GM23248 (cell line): Measurements from ENCODE around the gene LPAR1. TPM values are rescaled to one million over a fixed set of nuclear protein-coding genes. Genes with fewer than 3 reads are reported as not detected.

Experiments
- DNase-seq: peaks from one replicate; pipeline ENCODE4 v3.0.0-alpha.2; 2015
- H2AFZ ChIP-seq: fragments of 200-600 bp; sonication (generic); 2 replicates; pipeline ENCODE4 v1.6.1; 2016; ENCODE audit warnings: antibody characterized with exemption
- H3F3A ChIP-seq: fragments of 200-600 bp; sonication (generic); 2 replicates; pipeline ENCODE4 v1.6.1; 2016; ENCODE audit warnings: mild to moderate bottlenecking, antibody characterized with exemption, mixed run types; ENCODE audit not compliant: insufficient read depth
- H3K27ac ChIP-seq: fragments of 200-600 bp; sonication (generic); 2 replicates; pipeline ENCODE4 v1.5.1; 2016; ENCODE audit warnings: mild to moderate bottlenecking
- H3K27me3 ChIP-seq: fragments of 200-600 bp; sonication (generic); replicated peaks from 2 replicates; pipeline ENCODE4 v1.6.1; 2016; ENCODE audit warnings: mild to moderate bottlenecking; ENCODE audit not compliant: insufficient read depth
- H3K36me3 ChIP-seq: fragments of 200-600 bp; sonication (generic); 2 replicates; pipeline ENCODE4 v1.6.1; 2016; ENCODE audit warnings: low read depth, mild to moderate bottlenecking
- H3K4me1 ChIP-seq: fragments of 200-600 bp; sonication (generic); 2 replicates; pipeline ENCODE4 v1.6.1; 2016; ENCODE audit warnings: mild to moderate bottlenecking; ENCODE audit not compliant: insufficient read depth
- H3K4me2 ChIP-seq: fragments of 200-600 bp; sonication (generic); one replicate; pipeline ENCODE4 v1.6.1; 2016; ENCODE audit warnings: mild to moderate bottlenecking; ENCODE audit not compliant: unreplicated experiment
- H3K4me3 ChIP-seq: fragments of 200-600 bp; sonication (generic); 2 replicates; pipeline ENCODE4 v1.5.1; 2016; ENCODE audit warnings: mild to moderate bottlenecking
- H3K79me2 ChIP-seq: fragments of 200-600 bp; sonication (generic); 2 replicates; pipeline ENCODE4 v1.6.1; 2016; ENCODE audit warnings: mild to moderate bottlenecking; ENCODE audit not compliant: insufficient read depth
- H3K9ac ChIP-seq: fragments of 200-600 bp; sonication (generic); 2 replicates; pipeline ENCODE4 v1.6.1; 2016; ENCODE audit warnings: mild to moderate bottlenecking
- H3K9me2 ChIP-seq: fragments of 200-600 bp; sonication (generic); 2 replicates; pipeline ENCODE4 v1.6.1; 2016; ENCODE audit warnings: mixed run types, mild to moderate bottlenecking, moderate library complexity; ENCODE audit not compliant: insufficient read depth
- H3K9me3 ChIP-seq: fragments of 200-600 bp; sonication (generic); one replicate; pipeline ENCODE4 v1.6.1; 2017; ENCODE audit warnings: low read depth
- H4K20me1 ChIP-seq: fragments of 200-600 bp; sonication (generic); 2 replicates; pipeline ENCODE4 v1.6.0; 2016; ENCODE audit not compliant: insufficient read depth
- EZH2 ChIP-seq: fragments of 200-600 bp; sonication (generic); IDR thresholded peaks from 2 replicates; pipeline ENCODE4 v1.6.1; 2018; ENCODE audit warnings: antibody characterized with exemption, mild to moderate bottlenecking; ENCODE audit not compliant: insufficient read depth, poor library complexity, severe bottlenecking
- EZH2phosphoT487 ChIP-seq: fragments of 200-600 bp; sonication (generic); IDR thresholded peaks from 2 replicates; pipeline ENCODE4 v1.6.1; 2018; ENCODE audit warnings: antibody characterized with exemption, moderate library complexity, mild to moderate bottlenecking, low read depth; ENCODE audit not compliant: insufficient read depth
- WGBS, 2 experiments: methylation state at CpG; one replicate each; pipeline ENCODE4 v1.1.6; 2015 to 2017; ENCODE audit warnings: low lambda C conversion rate in 2 of 2, low coverage in 1 of 2; ENCODE audit errors: missing lambda C conversion rate in 2 of 2; 5-methylcytosine and 5-hydroxymethylcytosine counted together
- in situ Hi-C: fragments of 300-500 bp; cut with MboI; formaldehyde crosslinking; loops from 2 replicates; pipeline ENCODE4 v1.15.0; 2020
- polyA plus RNA-seq: library from polyadenylated mRNA; unstranded; fragments of >200 nt; fragmentation: Nextera tagmentation; extraction: Ambion mirVana; gene quantifications from 2 replicates; pipeline ENCODE4 v1.2.1, GENCODE V29; 2016
- total RNA-seq: library from RNA; depleted of rRNA; stranded (reverse); fragments of >200 nt; shearing (Covaris generic); gene quantifications from 2 replicates; pipeline ENCODE4 v1.2.3, GENCODE V29; 2014

Gene LPAR1
- total and polyA plus RNA-seq, 2 experiments from 2014 or later, result 40.1 to 90.8 TPM

GRCh38 chr9:110897943-110898342 is 140.3 kb downstream of the LPAR1 start:
- Histone ChIP-seq H3K9me2 (no peaks in the 10 kb centered on the region), H3K9ac (no peak overlapping the region), H2AFZ (no peak overlapping the region), H3K79me2 (peaks cover 93% of the 10 kb centered on the region), H3K4me1 (peaks cover 42% of the 10 kb centered on the region), H3K4me3 (no peak overlapping the region), H3K9me3 (no peaks in the 10 kb centered on the region), H3F3A (peaks cover 26% of the 10 kb centered on the region), H3K36me3 (0 out of 2 replicates have a peak, but pooled peaks cover 3% of the 10 kb centered on the region), H3K4me2 (peak overlapping the region; percentile 6), H4K20me1 (no peaks in the 10 kb centered on the region), H3K27ac (peak overlapping the region; percentile 38), H3K27me3 (no peaks in the 10 kb centered on the region)
- peak; percentile 57 for DNase-seq
- 51 to 59% methylated on average over 1 of the region's 1 CpG for WGBS, 2 experiments
- no peak for TF ChIP-seq EZH2
- no peak for TF ChIP-seq EZH2phosphoT487
- in situ Hi-C loops, result no loop called here

GRCh38 chr9:110895147-110895905 is 142.9 kb downstream of the LPAR1 start:
- Histone ChIP-seq H3K4me3 (no peak overlapping the region), H3K9me2 (no peaks in the 10 kb centered on the region), H3K79me2 (peaks cover 84% of the 10 kb centered on the region), H3K27me3 (no peaks in the 10 kb centered on the region), H3K36me3 (0 out of 2 replicates have a peak, but pooled peaks cover 3% of the 10 kb centered on the region), H3F3A (peaks cover 43% of the 10 kb centered on the region), H3K27ac (no peak overlapping the region), H3K9ac (no peak overlapping the region), H4K20me1 (no peaks in the 10 kb centered on the region), H3K9me3 (no peaks in the 10 kb centered on the region), H2AFZ (no peak overlapping the region), H3K4me1 (peaks cover 45% of the 10 kb centered on the region), H3K4me2 (no peak overlapping the region)
- in situ Hi-C loops, result no loop called here
- no peak for TF ChIP-seq EZH2
- no peak for TF ChIP-seq EZH2phosphoT487
- WGBS, 2 experiments, result 26 to 31% methylated on average over 7 of the region's 7 CpGs
- DNase-seq, result no peak

GRCh38 chr9:110894731-110895130 is 143.5 kb downstream of the LPAR1 start:
- H3K36me3 ChIP-seq, result 0 out of 2 replicates have a peak, but pooled peaks cover 3% of the 10 kb centered on the region
- H3K79me2 ChIP-seq, result peaks cover 84% of the 10 kb centered on the region
- no peaks in the 10 kb centered on the region for H3K27me3 ChIP-seq
- no peak overlapping the region for H3K27ac ChIP-seq
- no peaks in the 10 kb centered on the region for H4K20me1 ChIP-seq
- H3K9me3 ChIP-seq, result no peaks in the 10 kb centered on the region
- in situ Hi-C loops, result no loop called here
- 76 to 78% methylated on average over 5 of the region's 5 CpGs for WGBS, 2 experiments
- peaks cover 39% of the 10 kb centered on the region for H3K4me1 ChIP-seq
- H3K4me2 ChIP-seq, result no peak overlapping the region
- no peak for TF ChIP-seq EZH2
- no peak for TF ChIP-seq EZH2phosphoT487
- peaks cover 40% of the 10 kb centered on the region for H3F3A ChIP-seq
- H2AFZ ChIP-seq, result no peak overlapping the region
- no peak for DNase-seq
- H3K9me2 ChIP-seq, result no peaks in the 10 kb centered on the region
- H3K4me3 ChIP-seq, result no peak overlapping the region
- H3K9ac ChIP-seq, result no peak overlapping the region

- WGBS, 2 experiments, result 100% methylated on average over 1 of the region's 1 CpG
- Histone ChIP-seq H3K9me3 (no peaks in the 10 kb centered on the region), H3K27me3 (no peaks in the 10 kb centered on the region), H3K36me3 (0 out of 2 replicates have a peak, but pooled peaks cover 3% of the 10 kb centered on the region), H3K4me3 (no peak overlapping the region), H3K79me2 (peaks cover 84% of the 10 kb centered on the region), H2AFZ (no peak overlapping the region), H4K20me1 (no peaks in the 10 kb centered on the region), H3F3A (peaks cover 21% of the 10 kb centered on the region), H3K27ac (no peak overlapping the region), H3K9me2 (no peaks in the 10 kb centered on the region), H3K4me1 (peaks cover 19% of the 10 kb centered on the region), H3K4me2 (no peak overlapping the region), H3K9ac (no peak overlapping the region)
- DNase-seq, result no peak
- in situ Hi-C loops, result no loop called here
- TF ChIP-seq EZH2phosphoT487 (no peak), EZH2 (no peak)
Observed at GRCh38 chr9:110892689-110893088, 145.6 kb downstream of the LPAR1 start.
